Stimulated activated CD8-positive, alpha-beta memory T cell treated with anti-CD3 and anti-CD28 coated beads, Interleukin-15, amount 100 ng/mL, for 1 hour (primary cell): ENCODE measurements around the gene TGM3.

Experiments
- DNase-seq: peaks from one replicate; pipeline ENCODE4 v3.0.0-alpha.2; 2020; ENCODE audit warnings: low read depth

TGM3 gene

GRCh38 chr20:2337142-2337541 lies 41.3 kb downstream of the TGM3 start:
- DNase-seq: no peak

GRCh38 chr20:2338411-2339066 lies 42.7 kb downstream of the TGM3 start:
- no peak for DNase-seq

GRCh38 chr20:2340136-2340535 lies 44.3 kb downstream of the TGM3 start:
- DNase-seq: no peak

GRCh38 chr20:2340823-2341222 lies 45.0 kb downstream of the TGM3 start:
- no peak for DNase-seq

GRCh38 chr20:2341336-2341735 lies 45.5 kb downstream of the TGM3 start:
- no peak for DNase-seq

- no peak for DNase-seq
These were observed 46.4 kb downstream of the TGM3 start for GRCh38 chr20:2342243-2342642.

- no peak for DNase-seq
These were observed 50.4 kb downstream of the TGM3 start for GRCh38 chr20:2346188-2346587.

- no peak for DNase-seq
These were observed 52.5 kb downstream of the TGM3 start for GRCh38 chr20:2348336-2348735.

- no peak for DNase-seq
These were observed 54.0 kb downstream of the TGM3 start for GRCh38 chr20:2349801-2350200.

- DNase-seq: no peak
These were observed 54.8 kb downstream of the TGM3 start for GRCh38 chr20:2350606-2351005.

- no peak for DNase-seq
These were observed 57.4 kb downstream of the TGM3 start for GRCh38 chr20:2353231-2353630.

- no peak for DNase-seq
These were observed 61.3 kb downstream of the TGM3 start for GRCh38 chr20:2357114-2357513.

GRCh38 chr20:2358006-2358405 lies 62.2 kb downstream of the TGM3 start:
- DNase-seq: no peak

- no peak for DNase-seq
These were observed 65.3 kb downstream of the TGM3 start for GRCh38 chr20:2361035-2361593.

GRCh38 chr20:2363187-2363586 lies 67.4 kb downstream of the TGM3 start:
- DNase-seq: no peak

GRCh38 chr20:2363587-2363986 lies 67.8 kb downstream of the TGM3 start:
- DNase-seq: no peak

- DNase-seq: no peak
These were observed 68.2 kb downstream of the TGM3 start for GRCh38 chr20:2364044-2364443.

GRCh38 chr20:2365091-2365490 lies 69.3 kb downstream of the TGM3 start:
- no peak for DNase-seq

- DNase-seq: no peak
These were observed 69.9 kb downstream of the TGM3 start for GRCh38 chr20:2365666-2366065.

- DNase-seq: no peak
These were observed 72.8 kb downstream of the TGM3 start for GRCh38 chr20:2368621-2369020.

- no peak for DNase-seq
These were observed 77.3 kb downstream of the TGM3 start for GRCh38 chr20:2373098-2373497.

GRCh38 chr20:2374346-2375125 lies 78.7 kb downstream of the TGM3 start:
- DNase-seq: no peak

- DNase-seq: no peak
These were observed 83.1 kb downstream of the TGM3 start for GRCh38 chr20:2378893-2379292.
